ENCODE results near the gene PLAAT5. TPM values are rescaled to one million over a fixed set of nuclear protein-coding genes. Genes with fewer than 3 reads are reported as not detected.

The PLAAT5 gene
- total and polyA plus RNA-seq, 2 of the 8 experiments (the other 6 are each of a cell fraction or from before 2014, with no cell fraction given), result 16.0 to 18.7 TPM

DNA sequence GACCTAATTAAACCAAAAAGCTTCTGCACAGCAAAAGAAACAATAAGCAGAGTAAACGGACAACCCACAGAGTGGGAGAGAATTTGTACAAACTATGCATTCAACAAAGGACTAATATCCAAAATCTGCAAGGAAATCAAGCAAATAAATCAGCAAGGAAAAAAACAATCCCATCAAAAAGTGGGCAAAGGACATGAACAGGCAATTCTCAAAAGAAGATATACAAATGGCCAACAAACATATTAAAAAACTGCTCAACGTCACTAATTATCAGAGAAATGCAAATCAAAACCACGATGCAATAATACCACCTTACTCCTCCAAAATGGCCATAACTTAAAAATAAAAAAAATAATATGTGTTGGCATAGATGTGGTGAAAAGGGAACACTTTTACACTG lies 5.2 kb downstream of the PLAAT5 start:
- H3K4me3 ChIP-seq (ENCODE audit: extremely low read depth in 1 of 4, insufficient read depth in 2 of 4, low read depth in 3 of 4, low read length in 4 of 4), result no peak overlapping the region
- peaks cover 3 to 10% (median 7%) of the 10 kb centered on the region in 4 experiments; a peak in 5 of 7 replicates for H3K4me1 ChIP-seq (replicated peaks in 1 of 4; ENCODE audit: control insufficient read depth in 3 of 4, insufficient read depth in 4 of 4, low read length in 3 of 4)
- H4K20me1 ChIP-seq (replicated peaks in 1 of 2; ENCODE audit: control insufficient read depth in 1 of 2, insufficient read depth in 2 of 2, low read length in 2 of 2), result no peaks in the 10 kb centered on the region
- H2BK5ac ChIP-seq (ENCODE audit: low read depth, low read length), result no peak overlapping the region
- no peak overlapping the region for H3K27ac ChIP-seq (ENCODE audit: low read depth, low read length)
- H3K79me2 ChIP-seq (ENCODE audit: control insufficient read depth in 1 of 2, insufficient read depth in 2 of 2, low read length in 2 of 2), result no peaks in the 10 kb centered on the region
- no peak overlapping the region for H2AFZ ChIP-seq (ENCODE audit: low read length)
- H2AK5ac ChIP-seq (ENCODE audit: low read depth, low read length), result no peak overlapping the region
- H2BK120ac ChIP-seq (replicated peaks; ENCODE audit: low read depth, low read length), result no peak overlapping the region
- H3K79me1 ChIP-seq (ENCODE audit: low read depth, low read length), result no peaks in the 10 kb centered on the region
- H3K36me3 ChIP-seq (ENCODE audit: control insufficient read depth in 2 of 4, insufficient read depth in 4 of 4, low read length in 3 of 4), result peaks cover 0 to 6% (median 2%) of the 10 kb centered on the region in 4 experiments; a peak in 3 of 8 replicates
- no peak overlapping the region for H4K91ac ChIP-seq (replicated peaks; ENCODE audit: insufficient read length, low read length)
- FAIRE-seq, result no peak
- no peak for DNase-seq (ENCODE audit: low read depth in 1 of 2, low spot score in 2 of 2)
- H3K9ac ChIP-seq (replicated peaks in 1 of 4; ENCODE audit: extremely low read depth in 1 of 4, low read depth in 3 of 4, low read length in 3 of 4), result no peak overlapping the region
- H2BK12ac ChIP-seq (ENCODE audit: low read depth, low read length), result no peak overlapping the region
- no peak overlapping the region for H3K18ac ChIP-seq (ENCODE audit: extremely low read depth, low read length)
- no peak overlapping the region for H3K4me2 ChIP-seq (ENCODE audit: insufficient read depth in 1 of 2, low read depth in 2 of 2, low read length in 2 of 2)
- H4K5ac ChIP-seq (ENCODE audit: insufficient read length, low read depth, low read length), result no peak overlapping the region
- no peak overlapping the region for H2BK15ac ChIP-seq (ENCODE audit: low read length)
- H3K4ac ChIP-seq (replicated peaks; ENCODE audit: insufficient read length, low read depth, low read length), result no peak overlapping the region
- no peak overlapping the region for H4K8ac ChIP-seq (ENCODE audit: extremely low read depth, insufficient read depth, low read length)
- H3K14ac ChIP-seq (ENCODE audit: insufficient read length), result no peak overlapping the region
- H3K27me3 ChIP-seq (replicated peaks in 1 of 4; ENCODE audit: control insufficient read depth in 3 of 4, extremely low read depth in 1 of 4, insufficient read depth in 3 of 4, low read length in 3 of 4), result no peaks in the 10 kb centered on the region
- H3K23me2 ChIP-seq (ENCODE audit: low read depth, low read length), result peaks cover 7% of the 10 kb centered on the region; the same call in 1 of the 2 replicates
- 83% methylated on average over 3 of the region's 3 CpGs; no CpG with 5 or more reads in 1 of the 2 experiments for WGBS, 2 experiments (ENCODE audit: extremely low coverage in 1 of 2, insufficient coverage in 1 of 2, insufficient read length in 1 of 2, insufficient replicate concordance in 2 of 2, low coverage in 1 of 2, low lambda C conversion rate in 2 of 2, missing lambda C conversion rate in 1 of 2)
- peaks cover 9 to 14% of the 10 kb centered on the region in 2 experiments; a peak in 2 of 4 replicates for H3K9me3 ChIP-seq (ENCODE audit: insufficient read depth in 2 of 2, low read depth in 1 of 2, low read length in 1 of 2)
- H2BK20ac ChIP-seq (ENCODE audit: low read length), result no peak overlapping the region
- H3K56ac ChIP-seq (replicated peaks; ENCODE audit: insufficient read length, low read depth, low read length), result no peak overlapping the region
- ChIA-PET POLR2A (ENCODE audit: partially characterized antibody) (no interaction called here), CTCF (ENCODE audit: partially characterized antibody) (no interaction called here)
- H3K23ac ChIP-seq (ENCODE audit: insufficient read length), result no peak overlapping the region
- no peak for TF ChIP-seq HDAC6 (IDR thresholded peaks at IDR 0.05; ENCODE audit: low read depth, low read length)
- TF ChIP-seq EGR1 (IDR thresholded peaks at IDR 0.05; ENCODE audit: borderline replicate concordance, low read depth, low read length), result no peak
- TF ChIP-seq SUZ12 (IDR thresholded peaks at IDR 0.05; ENCODE audit: low read length), result no peak
- no peak for TF ChIP-seq FOSL1 (IDR thresholded peaks at IDR 0.05; ENCODE audit: insufficient read depth, low read depth, low read length)
- TF ChIP-seq, protein P1, sequence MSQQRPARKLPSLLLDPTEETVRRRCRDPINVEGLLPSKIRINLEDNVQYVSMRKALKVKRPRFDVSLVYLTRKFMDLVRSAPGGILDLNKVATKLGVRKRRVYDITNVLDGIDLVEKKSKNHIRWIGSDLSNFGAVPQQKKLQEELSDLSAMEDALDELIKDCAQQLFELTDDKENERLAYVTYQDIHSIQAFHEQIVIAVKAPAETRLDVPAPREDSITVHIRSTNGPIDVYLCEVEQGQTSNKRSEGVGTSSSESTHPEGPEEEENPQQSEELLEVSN (IDR thresholded peaks at IDR 0.05), result no peak
- TF ChIP-seq TAF1 (IDR thresholded peaks at IDR 0.05; ENCODE audit: low read depth, low read length), result no peak
- TF ChIP-seq NANOG (IDR thresholded peaks at IDR 0.05; ENCODE audit: insufficient read depth, low read depth, low read length, poor library complexity, severe bottlenecking), result no peak
- TF ChIP-seq ZNF274 (IDR thresholded peaks at IDR 0.05; ENCODE audit: borderline replicate concordance, extremely low read depth, low read length), result no peak
- TF ChIP-seq YY1 (IDR thresholded peaks at IDR 0.05; ENCODE audit: low read depth, low read length), result no peak
- TF ChIP-seq, protein P2, sequence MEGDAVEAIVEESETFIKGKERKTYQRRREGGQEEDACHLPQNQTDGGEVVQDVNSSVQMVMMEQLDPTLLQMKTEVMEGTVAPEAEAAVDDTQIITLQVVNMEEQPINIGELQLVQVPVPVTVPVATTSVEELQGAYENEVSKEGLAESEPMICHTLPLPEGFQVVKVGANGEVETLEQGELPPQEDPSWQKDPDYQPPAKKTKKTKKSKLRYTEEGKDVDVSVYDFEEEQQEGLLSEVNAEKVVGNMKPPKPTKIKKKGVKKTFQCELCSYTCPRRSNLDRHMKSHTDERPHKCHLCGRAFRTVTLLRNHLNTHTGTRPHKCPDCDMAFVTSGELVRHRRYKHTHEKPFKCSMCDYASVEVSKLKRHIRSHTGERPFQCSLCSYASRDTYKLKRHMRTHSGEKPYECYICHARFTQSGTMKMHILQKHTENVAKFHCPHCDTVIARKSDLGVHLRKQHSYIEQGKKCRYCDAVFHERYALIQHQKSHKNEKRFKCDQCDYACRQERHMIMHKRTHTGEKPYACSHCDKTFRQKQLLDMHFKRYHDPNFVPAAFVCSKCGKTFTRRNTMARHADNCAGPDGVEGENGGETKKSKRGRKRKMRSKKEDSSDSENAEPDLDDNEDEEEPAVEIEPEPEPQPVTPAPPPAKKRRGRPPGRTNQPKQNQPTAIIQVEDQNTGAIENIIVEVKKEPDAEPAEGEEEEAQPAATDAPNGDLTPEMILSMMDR (IDR thresholded peaks at IDR 0.05; ENCODE audit: control extremely low read depth in 1 of 3, insufficient read depth in 1 of 3, low read depth in 1 of 3, low read length in 3 of 3), result no peak
- TF ChIP-seq KDM4A (IDR thresholded peaks at IDR 0.05; ENCODE audit: low read depth, low read length, severe bottlenecking), result no peak
